HepG2 (cell line): ENCODE results near the gene PIGL. TPM values are rescaled to one million over a fixed set of nuclear protein-coding genes. Genes with fewer than 3 reads are reported as not detected.

Experiments used
- ASH2L ChIP-seq: fragments of 300-600, 200-600 bp; sonication (generic); IDR thresholded peaks from 2 replicates; pipeline ENCODE4 v1.7.0; 2017; ENCODE audit warnings: low read depth, mild to moderate bottlenecking, moderate library complexity, mixed read lengths, low read length; ENCODE audit not compliant: insufficient read length
- CEBPG ChIP-seq: IDR thresholded peaks from 2 replicates; pipeline ENCODE4 v1.6.1; 2016
- CHD2 ChIP-seq: IDR thresholded peaks from 2 replicates; pipeline ENCODE4 v1.6.1; 2011; ENCODE audit warnings: low read depth, low read length, improper control_type of control experiment
- SMAD9 ChIP-seq: sonication (generic); formaldehyde crosslinking; IDR thresholded peaks from 2 replicates; pipeline ENCODE4 v1.5.1; 2020; ENCODE audit warnings: mild to moderate bottlenecking, missing genetic modification reagents
- TBL1XR1 ChIP-seq: fragments of 150-350 bp; IDR thresholded peaks from 2 replicates; pipeline ENCODE4 v1.6.1; 2014; ENCODE audit warnings: borderline replicate concordance, low read length; ENCODE audit not compliant: partially characterized antibody
- TGIF2 ChIP-seq: IDR thresholded peaks from 2 replicates; pipeline ENCODE4 v1.6.1; 2016; ENCODE audit warnings: control low read depth, missing compliant biosample characterization
- ZNF253 ChIP-seq: sonication (generic); formaldehyde crosslinking; IDR thresholded peaks from 2 replicates; pipeline ENCODE4 v1.8.0; 2022; ENCODE audit warnings: mild to moderate bottlenecking, missing genetic modification reagents, borderline replicate concordance
- ZNF33A ChIP-seq: sonication (generic); formaldehyde crosslinking; IDR thresholded peaks from 2 replicates; pipeline ENCODE4 v1.5.1; 2020; ENCODE audit warnings: missing genetic modification reagents, mild to moderate bottlenecking, moderate library complexity, borderline replicate concordance
- ZNF354B ChIP-seq: sonication (generic); formaldehyde crosslinking; IDR thresholded peaks from 2 replicates; pipeline ENCODE4 v1.8.0; 2022; ENCODE audit warnings: mild to moderate bottlenecking, missing genetic modification reagents
- ZNF530 ChIP-seq: sonication (generic); formaldehyde crosslinking; IDR thresholded peaks from 2 replicates; pipeline ENCODE4 v1.5.0; 2020; ENCODE audit warnings: low read depth, mild to moderate bottlenecking, missing genetic modification reagents
- ZNF670 ChIP-seq: sonication (generic); formaldehyde crosslinking; IDR thresholded peaks from 2 replicates; pipeline ENCODE4 v1.8.0; 2022; ENCODE audit warnings: mild to moderate bottlenecking, missing genetic modification reagents, borderline replicate concordance
- ZNF678 ChIP-seq: sonication (generic); formaldehyde crosslinking; IDR thresholded peaks from 2 replicates; pipeline ENCODE4 v1.4.0; 2020; ENCODE audit warnings: mild to moderate bottlenecking, missing genetic modification reagents
- ZNF768 ChIP-seq: sonication (generic); formaldehyde crosslinking; IDR thresholded peaks from 2 replicates; pipeline ENCODE4 v1.4.0; 2020; ENCODE audit warnings: missing genetic modification reagents
- ZNF770 ChIP-seq: sonication (generic); formaldehyde crosslinking; IDR thresholded peaks from 2 replicates; pipeline ENCODE4 v1.5.0; 2020; ENCODE audit warnings: mild to moderate bottlenecking, missing genetic modification reagents
- polyA plus RNA-seq, 8 experiments: library from polyadenylated mRNA; depleted of rRNA in 3 of 8; stranded (reverse) in 7 of 8; unstranded in 1 of 8; fragments of >200 nt; fragmentation: Illumina TruSeq in 4 of 8; extraction: Trizol in 4 of 8; gene quantifications; 2 replicates each; pipeline versions ENCODE4 v1.2.1 to v1.2.3, GENCODE V29; 2011 to 2016; ENCODE audit warnings: low read depth in 4 of 8, missing spikeins in 1 of 8, mixed read lengths in 1 of 8; ENCODE audit not compliant: insufficient read depth in 1 of 8
- total RNA-seq, 5 experiments: library from RNA; depleted of rRNA; stranded (reverse); fragments of >200 nt; fragmentation: Illumina TruSeq; extraction: Trizol; gene quantifications; 2 replicates each; pipeline ENCODE4 v1.2.3, GENCODE V29; 2016; ENCODE audit warnings: low read depth in 1 of 5
- TF ChIP-seq, protein P1 (sequence below): sonication (generic); formaldehyde crosslinking; IDR thresholded peaks from 2 replicates; pipeline ENCODE4 v1.5.1; 2020; ENCODE audit warnings: mild to moderate bottlenecking, missing genetic modification reagents, moderate library complexity
- TF ChIP-seq, protein P2 (sequence below): sonication (generic); formaldehyde crosslinking; IDR thresholded peaks from 2 replicates; pipeline ENCODE4 v1.4.0; 2020; ENCODE audit warnings: missing genetic modification reagents
- TF ChIP-seq, protein P3 (sequence below): sonication (generic); formaldehyde crosslinking; IDR thresholded peaks from 2 replicates; pipeline ENCODE4 v1.4.0; 2020; ENCODE audit warnings: mild to moderate bottlenecking, missing genetic modification reagents

Gene PIGL
- total and polyA plus RNA-seq, 2 of the 13 experiments (the other 11 are each of a cell fraction or from before 2014, with no cell fraction given) = 28.5 to 63.8 TPM

DNA sequence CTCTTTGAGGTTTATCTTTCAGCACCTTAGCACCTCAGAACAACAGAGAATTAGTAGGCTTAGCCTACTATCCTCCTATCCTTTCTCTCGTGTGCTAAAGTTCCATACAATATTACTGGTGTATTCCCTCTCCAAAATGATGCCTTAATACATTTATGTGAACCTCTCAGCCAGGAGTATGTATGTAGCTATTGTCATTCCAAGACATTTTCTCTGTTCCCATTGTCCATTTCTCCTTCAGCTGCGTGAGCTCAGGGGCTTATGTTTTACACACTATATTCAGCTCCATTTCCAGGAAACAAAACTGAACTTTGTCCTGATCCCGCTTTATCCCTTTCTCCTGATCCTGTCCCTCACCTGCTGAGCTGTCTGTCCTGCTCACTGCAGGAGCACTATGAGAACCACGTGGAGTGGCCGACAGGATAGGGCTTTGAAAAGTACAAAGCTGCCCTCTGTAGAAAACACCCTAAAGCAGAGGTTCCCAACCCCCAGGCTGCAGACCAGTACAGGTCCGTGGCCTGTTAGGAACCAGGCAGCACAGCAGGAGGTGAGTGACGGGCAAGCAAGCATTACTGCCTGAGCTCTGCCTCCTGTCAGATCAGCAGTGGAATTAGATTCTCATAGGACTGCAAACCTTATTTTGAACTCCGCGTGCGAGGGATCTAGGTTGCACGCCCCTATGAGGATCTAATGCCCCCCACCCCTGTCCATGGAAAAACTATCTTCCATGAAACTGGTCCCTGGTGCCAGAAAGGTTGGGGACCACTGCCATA is 80.5 kb downstream of the PIGL start (continued):
- TF ChIP-seq, protein P1, sequence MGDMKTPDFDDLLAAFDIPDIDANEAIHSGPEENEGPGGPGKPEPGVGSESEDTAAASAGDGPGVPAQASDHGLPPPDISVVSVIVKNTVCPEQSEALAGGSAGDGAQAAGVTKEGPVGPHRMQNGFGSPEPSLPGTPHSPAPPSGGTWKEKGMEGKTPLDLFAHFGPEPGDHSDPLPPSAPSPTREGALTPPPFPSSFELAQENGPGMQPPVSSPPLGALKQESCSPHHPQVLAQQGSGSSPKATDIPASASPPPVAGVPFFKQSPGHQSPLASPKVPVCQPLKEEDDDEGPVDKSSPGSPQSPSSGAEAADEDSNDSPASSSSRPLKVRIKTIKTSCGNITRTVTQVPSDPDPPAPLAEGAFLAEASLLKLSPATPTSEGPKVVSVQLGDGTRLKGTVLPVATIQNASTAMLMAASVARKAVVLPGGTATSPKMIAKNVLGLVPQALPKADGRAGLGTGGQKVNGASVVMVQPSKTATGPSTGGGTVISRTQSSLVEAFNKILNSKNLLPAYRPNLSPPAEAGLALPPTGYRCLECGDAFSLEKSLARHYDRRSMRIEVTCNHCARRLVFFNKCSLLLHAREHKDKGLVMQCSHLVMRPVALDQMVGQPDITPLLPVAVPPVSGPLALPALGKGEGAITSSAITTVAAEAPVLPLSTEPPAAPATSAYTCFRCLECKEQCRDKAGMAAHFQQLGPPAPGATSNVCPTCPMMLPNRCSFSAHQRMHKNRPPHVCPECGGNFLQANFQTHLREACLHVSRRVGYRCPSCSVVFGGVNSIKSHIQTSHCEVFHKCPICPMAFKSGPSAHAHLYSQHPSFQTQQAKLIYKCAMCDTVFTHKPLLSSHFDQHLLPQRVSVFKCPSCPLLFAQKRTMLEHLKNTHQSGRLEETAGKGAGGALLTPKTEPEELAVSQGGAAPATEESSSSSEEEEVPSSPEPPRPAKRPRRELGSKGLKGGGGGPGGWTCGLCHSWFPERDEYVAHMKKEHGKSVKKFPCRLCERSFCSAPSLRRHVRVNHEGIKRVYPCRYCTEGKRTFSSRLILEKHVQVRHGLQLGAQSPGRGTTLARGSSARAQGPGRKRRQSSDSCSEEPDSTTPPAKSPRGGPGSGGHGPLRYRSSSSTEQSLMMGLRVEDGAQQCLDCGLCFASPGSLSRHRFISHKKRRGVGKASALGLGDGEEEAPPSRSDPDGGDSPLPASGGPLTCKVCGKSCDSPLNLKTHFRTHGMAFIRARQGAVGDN (CRISPR knock-in tag) = peak; percentile 75
- TF ChIP-seq TGIF2 (CRISPR knock-in tag) = peak; percentile 86
- peak; percentile 87 for TF ChIP-seq ZNF768 (CRISPR knock-in tag)
- TF ChIP-seq ZNF253 (CRISPR knock-in tag) = no peak
- TF ChIP-seq ASH2L = peak; percentile 94
- TF ChIP-seq, protein P2, sequence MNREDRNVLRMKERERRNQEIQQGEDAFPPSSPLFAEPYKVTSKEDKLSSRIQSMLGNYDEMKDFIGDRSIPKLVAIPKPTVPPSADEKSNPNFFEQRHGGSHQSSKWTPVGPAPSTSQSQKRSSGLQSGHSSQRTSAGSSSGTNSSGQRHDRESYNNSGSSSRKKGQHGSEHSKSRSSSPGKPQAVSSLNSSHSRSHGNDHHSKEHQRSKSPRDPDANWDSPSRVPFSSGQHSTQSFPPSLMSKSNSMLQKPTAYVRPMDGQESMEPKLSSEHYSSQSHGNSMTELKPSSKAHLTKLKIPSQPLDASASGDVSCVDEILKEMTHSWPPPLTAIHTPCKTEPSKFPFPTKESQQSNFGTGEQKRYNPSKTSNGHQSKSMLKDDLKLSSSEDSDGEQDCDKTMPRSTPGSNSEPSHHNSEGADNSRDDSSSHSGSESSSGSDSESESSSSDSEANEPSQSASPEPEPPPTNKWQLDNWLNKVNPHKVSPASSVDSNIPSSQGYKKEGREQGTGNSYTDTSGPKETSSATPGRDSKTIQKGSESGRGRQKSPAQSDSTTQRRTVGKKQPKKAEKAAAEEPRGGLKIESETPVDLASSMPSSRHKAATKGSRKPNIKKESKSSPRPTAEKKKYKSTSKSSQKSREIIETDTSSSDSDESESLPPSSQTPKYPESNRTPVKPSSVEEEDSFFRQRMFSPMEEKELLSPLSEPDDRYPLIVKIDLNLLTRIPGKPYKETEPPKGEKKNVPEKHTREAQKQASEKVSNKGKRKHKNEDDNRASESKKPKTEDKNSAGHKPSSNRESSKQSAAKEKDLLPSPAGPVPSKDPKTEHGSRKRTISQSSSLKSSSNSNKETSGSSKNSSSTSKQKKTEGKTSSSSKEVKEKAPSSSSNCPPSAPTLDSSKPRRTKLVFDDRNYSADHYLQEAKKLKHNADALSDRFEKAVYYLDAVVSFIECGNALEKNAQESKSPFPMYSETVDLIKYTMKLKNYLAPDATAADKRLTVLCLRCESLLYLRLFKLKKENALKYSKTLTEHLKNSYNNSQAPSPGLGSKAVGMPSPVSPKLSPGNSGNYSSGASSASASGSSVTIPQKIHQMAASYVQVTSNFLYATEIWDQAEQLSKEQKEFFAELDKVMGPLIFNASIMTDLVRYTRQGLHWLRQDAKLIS (CRISPR knock-in tag) = peak; percentile 34; the same call in 1 of the 2 replicates
- no peak for TF ChIP-seq ZNF670 (CRISPR knock-in tag)
- no peak for TF ChIP-seq ZNF33A
- no peak for TF ChIP-seq SMAD9 (CRISPR knock-in tag)
- no peak for TF ChIP-seq TBL1XR1
- TF ChIP-seq CEBPG (CRISPR knock-in tag) = no peak
- no peak for TF ChIP-seq ZNF530 (CRISPR knock-in tag)
- TF ChIP-seq ZNF678 (CRISPR knock-in tag) = no peak
- TF ChIP-seq, protein P3, sequence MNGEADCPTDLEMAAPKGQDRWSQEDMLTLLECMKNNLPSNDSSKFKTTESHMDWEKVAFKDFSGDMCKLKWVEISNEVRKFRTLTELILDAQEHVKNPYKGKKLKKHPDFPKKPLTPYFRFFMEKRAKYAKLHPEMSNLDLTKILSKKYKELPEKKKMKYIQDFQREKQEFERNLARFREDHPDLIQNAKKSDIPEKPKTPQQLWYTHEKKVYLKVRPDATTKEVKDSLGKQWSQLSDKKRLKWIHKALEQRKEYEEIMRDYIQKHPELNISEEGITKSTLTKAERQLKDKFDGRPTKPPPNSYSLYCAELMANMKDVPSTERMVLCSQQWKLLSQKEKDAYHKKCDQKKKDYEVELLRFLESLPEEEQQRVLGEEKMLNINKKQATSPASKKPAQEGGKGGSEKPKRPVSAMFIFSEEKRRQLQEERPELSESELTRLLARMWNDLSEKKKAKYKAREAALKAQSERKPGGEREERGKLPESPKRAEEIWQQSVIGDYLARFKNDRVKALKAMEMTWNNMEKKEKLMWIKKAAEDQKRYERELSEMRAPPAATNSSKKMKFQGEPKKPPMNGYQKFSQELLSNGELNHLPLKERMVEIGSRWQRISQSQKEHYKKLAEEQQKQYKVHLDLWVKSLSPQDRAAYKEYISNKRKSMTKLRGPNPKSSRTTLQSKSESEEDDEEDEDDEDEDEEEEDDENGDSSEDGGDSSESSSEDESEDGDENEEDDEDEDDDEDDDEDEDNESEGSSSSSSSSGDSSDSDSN (CRISPR knock-in tag) = no peak
- TF ChIP-seq ZNF354B = no peak
- TF ChIP-seq CHD2 = no peak
- no peak for TF ChIP-seq ZNF770 (CRISPR knock-in tag)
